Hematopoietic multipotent progenitor cell treated with erythropoietin and hydrocortisone succinate and interleukin-3 and kit ligand, for 17 days (in vitro differentiated cells): ENCODE results near the gene TREM1.

Experiments used
- DNase-seq: peaks from one replicate; pipeline ENCODE4 v3.0.0-alpha.2; 2015; ENCODE audit warnings: low spot score

Gene TREM1

GRCh38 chr6:41286544-41287346 is at the start of gene TREM1:
Gene TREM1, minus strand, starts transcription at chr6:41286682. Its CDS starts 27 bp downstream, at chr6:41286655.
- DNase-seq, result no peak

GRCh38 chr6:41335943-41336342 is 49.5 kb upstream of the TREM1 start:
- no peak for DNase-seq

- DNase-seq, result no peak
These were observed 48.8 kb upstream of the TREM1 start, which contains the start of gene NCR2 for GRCh38 chr6:41335296-41335695. Gene NCR2, plus strand, starts transcription at chr6:41335608. Its CDS starts 269 bp downstream, at chr6:41335877.

GRCh38 chr6:41334482-41335040 is 48.1 kb upstream of the TREM1 start:
- DNase-seq, result no peak

GRCh38 chr6:41332842-41333736 is 46.6 kb upstream of the TREM1 start:
- DNase-seq, result no peak

GRCh38 chr6:41332241-41332640 is 45.8 kb upstream of the TREM1 start:
- DNase-seq, result no peak

- no peak for DNase-seq
These were observed 45.1 kb upstream of the TREM1 start for GRCh38 chr6:41331401-41332150.

- DNase-seq, result no peak
These were observed 40.7 kb upstream of the TREM1 start for GRCh38 chr6:41327177-41327576.

GRCh38 chr6:41326092-41326491 is 39.6 kb upstream of the TREM1 start:
- no peak for DNase-seq

- DNase-seq, result no peak
These were observed 39.1 kb upstream of the TREM1 start for GRCh38 chr6:41325446-41326066.

- no peak for DNase-seq
These were observed 34.7 kb upstream of the TREM1 start for GRCh38 chr6:41321183-41321582.

GRCh38 chr6:41318654-41319565 is 32.4 kb upstream of the TREM1 start:
- peak; percentile 84 for DNase-seq

GRCh38 chr6:41318261-41318653 is 31.8 kb upstream of the TREM1 start:
- no peak for DNase-seq

- no peak for DNase-seq
These were observed 29.6 kb upstream of the TREM1 start for GRCh38 chr6:41315943-41316620.

GRCh38 chr6:41315203-41315602 is 28.7 kb upstream of the TREM1 start:
- no peak for DNase-seq

GRCh38 chr6:41306187-41306854 is 19.8 kb upstream of the TREM1 start:
- DNase-seq, result peak; percentile 73

GRCh38 chr6:41302638-41303037 is 16.2 kb upstream of the TREM1 start:
- DNase-seq, result no peak

- no peak for DNase-seq
These were observed 12.5 kb upstream of the TREM1 start for GRCh38 chr6:41298785-41299502.
